ENCODE data around the gene RBMX2.
A peak's percentile ranks its signal among the peaks of the same experiment; 100 is the strongest.

DNA sequence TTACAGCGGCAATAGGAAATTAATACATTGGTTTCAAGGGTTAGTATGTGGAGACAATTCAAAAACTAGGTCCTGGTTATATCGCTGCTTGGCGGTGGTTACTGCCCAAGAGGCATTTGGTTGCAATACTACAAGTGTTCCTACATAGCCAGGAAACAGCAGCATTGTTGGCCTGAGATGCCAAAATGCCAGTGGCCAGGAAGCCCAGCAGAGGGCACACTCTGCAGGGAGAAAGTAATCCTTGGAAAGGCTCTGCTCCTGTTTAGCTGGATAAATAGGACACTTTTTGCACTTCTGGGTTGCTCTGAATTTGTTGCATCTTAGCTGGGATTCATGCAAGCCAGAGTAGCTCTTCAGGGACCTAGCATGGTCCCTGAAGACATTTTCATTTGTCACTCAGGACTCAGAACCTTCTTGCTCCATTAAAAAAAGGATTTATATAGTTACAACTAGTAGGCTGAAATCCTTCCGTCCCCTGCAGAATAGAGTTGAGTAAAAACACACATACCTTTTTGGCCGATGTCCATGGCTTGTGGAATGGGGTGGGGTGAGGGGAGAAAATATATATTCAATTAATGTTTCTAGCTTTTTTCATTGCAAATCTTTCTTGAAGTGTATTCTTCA lies 8.2 kb upstream of the RBMX2 start:
- TF ChIP-seq EZH2 (IDR thresholded peaks at IDR 0.05; ENCODE audit: borderline replicate concordance, low read depth, low read length, severe bottlenecking) (no peak), CTCF (IDR thresholded peaks at IDR 0.05; ENCODE audit: borderline replicate concordance, extremely low read depth, low read length, poor library complexity, severe bottlenecking) (peak; percentile 67)

Measured in DND-41 (cell line).